ENCODE data around the gene ASMTL.
A peak's percentile ranks its signal among the peaks of the same experiment; 100 is the strongest.

The ASMTL gene

GRCh38 chrX:1401611-1402430 is 50.9 kb downstream of the ASMTL start:
- no peak for FAIRE-seq

- FAIRE-seq, result no peak
Observed at GRCh38 chrX:1400742-1401471, 51.8 kb downstream of the ASMTL start.

GRCh38 chrX:1400049-1400448 is 52.7 kb downstream of the ASMTL start:
- FAIRE-seq, result no peak

GRCh38 chrX:1398431-1399340 is 54.0 kb downstream of the ASMTL start:
- FAIRE-seq, result no peak

GRCh38 chrX:1397441-1398270 is 55.1 kb downstream of the ASMTL start:
- no peak for FAIRE-seq

- FAIRE-seq, result no peak
Observed at GRCh38 chrX:1397001-1397400, 55.7 kb downstream of the ASMTL start.

GRCh38 chrX:1395646-1396216 is 57.0 kb downstream of the ASMTL start:
- FAIRE-seq, result no peak

GRCh38 chrX:1394731-1395501 is 57.8 kb downstream of the ASMTL start:
- no peak for FAIRE-seq

- no peak for FAIRE-seq
Observed at GRCh38 chrX:1393871-1394615, 58.7 kb downstream of the ASMTL start.

- no peak for FAIRE-seq
Observed at GRCh38 chrX:1392376-1393068, 60.2 kb downstream of the ASMTL start.

GRCh38 chrX:1391707-1392375 is 60.9 kb downstream of the ASMTL start, which contains the start of gene SLC25A6:
Gene SLC25A6 (minus strand): TSS chrX:1392113. CDS start chrX:1392009, 104 bp downstream.
- peak; percentile 92 for FAIRE-seq

GRCh38 chrX:1391370-1391706 is 61.4 kb downstream of the ASMTL start:
- FAIRE-seq, result no peak

- no peak for FAIRE-seq
Observed at GRCh38 chrX:1390621-1391369, 61.9 kb downstream of the ASMTL start.

GRCh38 chrX:1389993-1390285 is 62.8 kb downstream of the ASMTL start:
- FAIRE-seq, result no peak

GRCh38 chrX:1389181-1389992 is 63.3 kb downstream of the ASMTL start:
- FAIRE-seq, result no peak

- no peak for FAIRE-seq
Observed at GRCh38 chrX:1388651-1389050, 64.1 kb downstream of the ASMTL start.

GRCh38 chrX:1387141-1387776 is 65.5 kb downstream of the ASMTL start:
- no peak for FAIRE-seq

Data from G401.6 (cell line).